Ishikawa (cell line): ENCODE measurements around the gene IL4.

Source experiments
- CEBPB ChIP-seq: IDR thresholded peaks from 2 replicates; pipeline ENCODE4 v1.6.1; 2012
- CREB1 ChIP-seq: IDR thresholded peaks from 2 replicates; pipeline ENCODE4 v1.6.1; 2012; ENCODE audit warnings: low read depth
- EGR1 ChIP-seq: IDR thresholded peaks from 2 replicates; pipeline ENCODE4 v1.6.1; 2012
- EP300 ChIP-seq: IDR thresholded peaks from 2 replicates; pipeline ENCODE4 v1.6.1; 2012; ENCODE audit warnings: borderline replicate concordance
- FOXM1 ChIP-seq: IDR thresholded peaks from 2 replicates; pipeline ENCODE4 v1.6.1; 2012; ENCODE audit warnings: low read depth, borderline replicate concordance
- NFIC ChIP-seq: IDR thresholded peaks from 2 replicates; pipeline ENCODE4 v1.6.1; 2012
- RAD21 ChIP-seq: IDR thresholded peaks from 2 replicates; pipeline ENCODE4 v1.6.1; 2012; ENCODE audit warnings: low read depth
- TAF1 ChIP-seq: IDR thresholded peaks from 2 replicates; pipeline ENCODE4 v1.6.1; 2012; ENCODE audit warnings: low read depth, mild to moderate bottlenecking
- TCF12 ChIP-seq: IDR thresholded peaks from 2 replicates; pipeline ENCODE4 v1.6.1; 2012; ENCODE audit warnings: low read depth
- TEAD4 ChIP-seq: IDR thresholded peaks from 2 replicates; pipeline ENCODE4 v1.6.1; 2012
- YY1 ChIP-seq: IDR thresholded peaks from 2 replicates; pipeline ENCODE4 v1.6.1; 2012; ENCODE audit warnings: low read depth
- ZBTB7A ChIP-seq: IDR thresholded peaks from 2 replicates; pipeline ENCODE4 v1.6.1; 2012; ENCODE audit warnings: low read depth
- TF ChIP-seq, protein P1 (sequence below): IDR thresholded peaks from 2 replicates; pipeline ENCODE4 v1.6.1; 2012
- TF ChIP-seq, protein P2 (sequence below): IDR thresholded peaks from 2 replicates; pipeline ENCODE4 v1.6.1; 2012
- TF ChIP-seq, protein P3 (sequence below): IDR thresholded peaks from 2 replicates; pipeline ENCODE4 v1.6.1; 2012; ENCODE audit warnings: low read depth, mild to moderate bottlenecking

The IL4 gene

DNA sequence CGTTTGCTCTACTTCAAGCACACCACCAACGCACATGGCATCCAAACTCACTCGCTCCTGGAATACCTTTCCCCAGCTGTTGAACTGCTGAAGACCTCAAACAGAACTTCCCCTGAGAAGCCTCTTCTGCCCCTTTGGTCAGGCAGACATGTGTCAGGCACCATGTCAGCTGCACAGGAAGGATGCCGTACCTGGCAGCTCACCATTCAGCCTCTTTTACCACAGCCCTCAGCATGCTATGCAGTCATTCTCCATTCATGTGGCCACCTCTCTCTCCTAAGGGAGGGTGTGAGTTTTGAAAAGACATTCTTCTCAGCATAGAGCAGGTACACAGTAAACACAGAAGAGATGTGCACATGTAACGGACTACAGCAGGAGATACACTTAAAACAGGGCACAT, 14.2 kb downstream of the IL4 start:
- TF ChIP-seq CEBPB (no peak), EGR1 (no peak), TEAD4 (no peak), YY1 (no peak), EP300 (no peak), TCF12 (no peak), CREB1 (no peak), NFIC (no peak), FOXM1 (no peak), TAF1 (no peak), ZBTB7A (no peak), RAD21 (no peak)
- TF ChIP-seq, protein P1, sequence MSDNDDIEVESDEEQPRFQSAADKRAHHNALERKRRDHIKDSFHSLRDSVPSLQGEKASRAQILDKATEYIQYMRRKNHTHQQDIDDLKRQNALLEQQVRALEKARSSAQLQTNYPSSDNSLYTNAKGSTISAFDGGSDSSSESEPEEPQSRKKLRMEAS: no peak
- TF ChIP-seq, protein P2, sequence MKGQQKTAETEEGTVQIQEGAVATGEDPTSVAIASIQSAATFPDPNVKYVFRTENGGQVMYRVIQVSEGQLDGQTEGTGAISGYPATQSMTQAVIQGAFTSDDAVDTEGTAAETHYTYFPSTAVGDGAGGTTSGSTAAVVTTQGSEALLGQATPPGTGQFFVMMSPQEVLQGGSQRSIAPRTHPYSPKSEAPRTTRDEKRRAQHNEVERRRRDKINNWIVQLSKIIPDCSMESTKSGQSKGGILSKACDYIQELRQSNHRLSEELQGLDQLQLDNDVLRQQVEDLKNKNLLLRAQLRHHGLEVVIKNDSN: no peak
- TF ChIP-seq, protein P3, sequence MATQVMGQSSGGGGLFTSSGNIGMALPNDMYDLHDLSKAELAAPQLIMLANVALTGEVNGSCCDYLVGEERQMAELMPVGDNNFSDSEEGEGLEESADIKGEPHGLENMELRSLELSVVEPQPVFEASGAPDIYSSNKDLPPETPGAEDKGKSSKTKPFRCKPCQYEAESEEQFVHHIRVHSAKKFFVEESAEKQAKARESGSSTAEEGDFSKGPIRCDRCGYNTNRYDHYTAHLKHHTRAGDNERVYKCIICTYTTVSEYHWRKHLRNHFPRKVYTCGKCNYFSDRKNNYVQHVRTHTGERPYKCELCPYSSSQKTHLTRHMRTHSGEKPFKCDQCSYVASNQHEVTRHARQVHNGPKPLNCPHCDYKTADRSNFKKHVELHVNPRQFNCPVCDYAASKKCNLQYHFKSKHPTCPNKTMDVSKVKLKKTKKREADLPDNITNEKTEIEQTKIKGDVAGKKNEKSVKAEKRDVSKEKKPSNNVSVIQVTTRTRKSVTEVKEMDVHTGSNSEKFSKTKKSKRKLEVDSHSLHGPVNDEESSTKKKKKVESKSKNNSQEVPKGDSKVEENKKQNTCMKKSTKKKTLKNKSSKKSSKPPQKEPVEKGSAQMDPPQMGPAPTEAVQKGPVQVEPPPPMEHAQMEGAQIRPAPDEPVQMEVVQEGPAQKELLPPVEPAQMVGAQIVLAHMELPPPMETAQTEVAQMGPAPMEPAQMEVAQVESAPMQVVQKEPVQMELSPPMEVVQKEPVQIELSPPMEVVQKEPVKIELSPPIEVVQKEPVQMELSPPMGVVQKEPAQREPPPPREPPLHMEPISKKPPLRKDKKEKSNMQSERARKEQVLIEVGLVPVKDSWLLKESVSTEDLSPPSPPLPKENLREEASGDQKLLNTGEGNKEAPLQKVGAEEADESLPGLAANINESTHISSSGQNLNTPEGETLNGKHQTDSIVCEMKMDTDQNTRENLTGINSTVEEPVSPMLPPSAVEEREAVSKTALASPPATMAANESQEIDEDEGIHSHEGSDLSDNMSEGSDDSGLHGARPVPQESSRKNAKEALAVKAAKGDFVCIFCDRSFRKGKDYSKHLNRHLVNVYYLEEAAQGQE: no peak

DNA sequence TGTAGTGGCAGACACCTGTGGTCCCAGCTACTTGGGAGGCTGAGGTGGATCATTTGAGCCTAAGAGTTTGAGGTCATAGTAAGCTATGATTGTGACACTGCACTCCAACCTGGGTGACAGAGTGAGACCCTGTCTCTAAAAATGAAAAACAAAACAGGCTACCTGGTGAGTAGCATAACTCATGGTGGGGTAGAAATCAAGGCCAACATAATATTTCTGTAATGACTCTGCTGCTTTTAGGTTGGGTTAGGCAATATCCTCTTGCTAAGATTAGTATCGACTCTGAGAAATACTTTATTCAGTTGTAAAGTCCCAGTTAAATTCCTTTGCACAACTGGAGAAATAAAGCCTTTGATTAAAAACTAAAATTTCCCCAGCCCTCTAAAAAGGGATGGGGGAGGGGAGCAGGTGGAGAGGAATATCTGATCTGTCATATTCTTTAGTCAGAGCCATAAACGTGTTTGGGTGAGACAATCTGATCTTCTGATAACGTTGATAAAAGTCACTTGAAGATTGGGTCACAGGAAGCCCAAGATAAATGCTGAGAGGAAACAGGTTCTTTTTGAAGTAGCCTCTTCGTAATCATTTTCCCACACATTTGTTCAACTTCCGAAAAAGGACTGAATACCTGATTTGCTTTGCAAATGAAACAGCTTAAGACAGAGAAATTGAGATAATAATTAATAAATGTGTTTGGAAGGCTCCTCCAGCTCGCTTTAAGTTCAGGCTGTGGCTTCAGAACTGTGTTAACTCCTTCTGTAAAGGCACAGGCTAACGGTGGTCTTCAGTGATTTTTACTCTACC, 14.9 kb downstream of the IL4 start:
- no peak for TF ChIP-seq TEAD4
- no peak for TF ChIP-seq CREB1
- TF ChIP-seq, protein P2: no peak
- TF ChIP-seq, protein P3: no peak
- TF ChIP-seq TCF12: no peak
- no peak for TF ChIP-seq EP300
- TF ChIP-seq, protein P1: no peak
- no peak for TF ChIP-seq TAF1
- TF ChIP-seq FOXM1: no peak
- TF ChIP-seq ZBTB7A: no peak

DNA sequence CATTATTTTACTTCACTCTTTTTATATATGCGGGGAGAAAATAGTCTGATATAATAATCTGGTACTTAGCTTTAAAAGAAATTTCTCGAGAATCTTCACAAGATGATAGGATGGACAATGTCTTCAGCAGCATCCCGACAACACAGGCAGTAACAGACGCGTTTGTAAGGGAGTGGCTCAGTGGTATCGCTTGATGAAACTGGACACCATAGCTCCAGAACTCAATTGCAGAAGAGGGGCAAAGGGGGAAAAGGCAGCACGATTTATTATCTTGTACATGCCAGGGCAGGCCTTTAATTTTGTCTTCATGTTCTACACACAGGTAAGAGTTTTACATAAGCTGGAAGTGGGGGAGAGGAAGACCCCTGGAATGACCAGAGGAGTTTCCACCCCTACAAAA, 15.7 kb downstream of the IL4 start:
- TF ChIP-seq CEBPB (no peak), TEAD4 (no peak), FOXM1 (no peak)
- TF ChIP-seq, protein P1: no peak

DNA sequence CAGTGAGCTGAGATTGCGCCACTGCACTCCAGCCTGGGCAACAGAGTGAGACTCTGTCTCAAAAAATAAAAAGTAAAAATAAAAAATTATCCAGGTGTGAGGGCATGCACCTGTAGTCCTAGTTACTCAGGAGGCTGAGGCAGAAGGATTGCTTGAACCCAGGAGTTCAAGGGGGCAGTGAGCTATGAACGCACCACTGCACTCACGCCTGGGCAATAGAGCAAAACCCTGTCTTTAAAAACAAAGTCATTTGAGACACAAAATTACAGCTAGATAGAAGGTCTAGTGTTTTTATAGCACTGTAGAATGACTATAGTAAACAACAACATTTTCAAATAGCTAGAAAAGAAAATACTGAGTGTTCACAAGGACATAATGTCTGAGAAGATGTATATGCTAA, 16.4 kb downstream of the IL4 start:
- TF ChIP-seq ZBTB7A: no peak
- no peak for TF ChIP-seq EP300
- TF ChIP-seq, protein P2: no peak
- TF ChIP-seq NFIC: no peak
- TF ChIP-seq, protein P3: no peak
- TF ChIP-seq CEBPB: no peak
- no peak for TF ChIP-seq TAF1
- no peak for TF ChIP-seq YY1
- TF ChIP-seq TEAD4: no peak
- TF ChIP-seq RAD21: no peak
- TF ChIP-seq, protein P1: no peak
- no peak for TF ChIP-seq CREB1
- no peak for TF ChIP-seq FOXM1
- no peak for TF ChIP-seq EGR1
